Subcutaneous abdominal adipose tissue (tissue), 5 donors: ENCODE data around the gene NXF2B.

Experiments
- H3K27ac ChIP-seq: one replicate; pipeline ENCODE4 v1.7.0; 2013; ENCODE audit warnings: low read depth, mild to moderate bottlenecking, inconsistent platforms, low read length, moderate library complexity
- H3K27me3 ChIP-seq, 5 donors: one replicate each; pipeline ENCODE4 v1.7.0; 2013; ENCODE audit warnings: low read length in 5 of 5, inconsistent platforms in 1 of 5; ENCODE audit not compliant: control insufficient read depth in 5 of 5, insufficient read depth in 4 of 5
- H3K36me3 ChIP-seq, 5 donors: one replicate each; pipeline ENCODE4 v1.7.0; 2013; ENCODE audit warnings: low read length in 5 of 5; ENCODE audit not compliant: control insufficient read depth in 5 of 5, insufficient read depth in 5 of 5
- H3K4me1 ChIP-seq, 5 donors: one replicate each; pipeline ENCODE4 v1.7.0; 2013; ENCODE audit warnings: low read length in 5 of 5, mild to moderate bottlenecking in 3 of 5, moderate library complexity in 1 of 5; ENCODE audit not compliant: control insufficient read depth in 5 of 5, insufficient read depth in 5 of 5
- H3K4me3 ChIP-seq, 5 donors: one replicate each; pipeline ENCODE4 v1.7.0; 2013; ENCODE audit warnings: low read length in 5 of 5, low read depth in 1 of 5
- H3K9ac ChIP-seq, 5 donors: one replicate each; pipeline ENCODE4 v1.7.0; 2013; ENCODE audit warnings: low read length in 5 of 5, mild to moderate bottlenecking in 4 of 5, moderate library complexity in 3 of 5
- H3K9me3 ChIP-seq, 5 donors: one replicate each; pipeline ENCODE4 v1.7.0; 2013; ENCODE audit warnings: low read length in 5 of 5; ENCODE audit not compliant: control insufficient read depth in 5 of 5
- donor health status: healthy.
- donor health status: healthy.
- donor health status: healthy.
- donor health status: healthy.
- donor health status: healthy.

The NXF2B gene

DNA sequence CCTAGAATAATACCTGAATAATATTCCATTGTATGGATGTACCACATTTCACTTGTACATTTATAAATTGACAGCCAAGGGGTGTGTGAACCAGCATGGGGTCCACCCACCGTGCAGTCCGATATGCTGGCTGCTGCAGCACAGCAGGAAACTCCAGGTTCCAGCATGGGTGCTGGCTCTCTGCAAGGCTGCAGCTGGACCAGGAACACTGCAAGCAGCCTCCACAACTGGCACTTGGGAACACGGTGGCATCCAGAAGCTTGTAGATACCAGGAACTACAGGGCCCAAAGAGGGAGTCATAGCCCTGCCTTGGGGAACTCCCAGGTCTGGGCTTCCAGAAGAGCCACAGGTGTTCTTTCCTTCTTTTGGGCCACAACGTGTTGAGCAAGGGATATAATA, 101.6 kb downstream of the NXF2B start:
- H3K36me3 ChIP-seq: no peaks in the 10 kb centered on the region
- no peak overlapping the region for H3K9ac ChIP-seq

More for the DNA sequence above, 101.6 kb downstream of the NXF2B start:
- H3K4me1 ChIP-seq: no peaks in the 10 kb centered on the region
- no peaks in the 10 kb centered on the region for H3K9me3 ChIP-seq
- no peak overlapping the region for H3K4me3 ChIP-seq
- H3K27ac ChIP-seq: no peak overlapping the region
- peaks cover 0 to 18% (median 7%) of the 10 kb centered on the region in 5 donors for H3K27me3 ChIP-seq
